ENCODE results near the gene HAUS8. TPM values are rescaled to one million over a fixed set of nuclear protein-coding genes. Genes with fewer than 3 reads are reported as not detected.

Gene HAUS8
- total RNA-seq, 1 donor from 2014 or later: 9.1 TPM

DNA sequence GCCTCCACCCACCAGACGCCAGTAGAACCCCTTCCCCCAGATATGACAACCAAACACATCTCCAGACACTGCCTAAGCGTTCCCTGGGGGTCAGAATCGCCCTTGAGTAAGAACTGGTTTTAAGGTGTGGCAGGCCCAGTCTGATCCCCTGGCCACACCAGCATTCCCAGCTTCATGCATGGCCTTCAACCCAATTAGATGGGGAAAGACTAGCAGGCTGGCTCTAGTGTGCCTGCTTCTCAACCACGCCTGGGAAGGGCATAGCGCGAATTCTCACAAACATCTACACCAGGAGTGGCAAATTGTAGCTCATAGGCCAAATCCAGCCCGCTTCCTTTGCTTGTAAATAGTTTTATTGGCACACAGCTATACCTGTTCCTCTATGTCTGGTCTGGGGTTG, 13.6 kb downstream of the HAUS8 start:
- no peak for DNase-seq
- Histone ChIP-seq H3K36me3 (peaks cover 28% of the 10 kb centered on the region), H3K4me1 (peaks cover under 1% of the 10 kb centered on the region), H3K9me3 (peaks cover 3% of the 10 kb centered on the region), H3K27me3 (ENCODE audit: low read depth) (no peaks in the 10 kb centered on the region), H3K4me3 (no peak overlapping the region), H3K27ac (no peak overlapping the region)
- TF ChIP-seq, protein P1, sequence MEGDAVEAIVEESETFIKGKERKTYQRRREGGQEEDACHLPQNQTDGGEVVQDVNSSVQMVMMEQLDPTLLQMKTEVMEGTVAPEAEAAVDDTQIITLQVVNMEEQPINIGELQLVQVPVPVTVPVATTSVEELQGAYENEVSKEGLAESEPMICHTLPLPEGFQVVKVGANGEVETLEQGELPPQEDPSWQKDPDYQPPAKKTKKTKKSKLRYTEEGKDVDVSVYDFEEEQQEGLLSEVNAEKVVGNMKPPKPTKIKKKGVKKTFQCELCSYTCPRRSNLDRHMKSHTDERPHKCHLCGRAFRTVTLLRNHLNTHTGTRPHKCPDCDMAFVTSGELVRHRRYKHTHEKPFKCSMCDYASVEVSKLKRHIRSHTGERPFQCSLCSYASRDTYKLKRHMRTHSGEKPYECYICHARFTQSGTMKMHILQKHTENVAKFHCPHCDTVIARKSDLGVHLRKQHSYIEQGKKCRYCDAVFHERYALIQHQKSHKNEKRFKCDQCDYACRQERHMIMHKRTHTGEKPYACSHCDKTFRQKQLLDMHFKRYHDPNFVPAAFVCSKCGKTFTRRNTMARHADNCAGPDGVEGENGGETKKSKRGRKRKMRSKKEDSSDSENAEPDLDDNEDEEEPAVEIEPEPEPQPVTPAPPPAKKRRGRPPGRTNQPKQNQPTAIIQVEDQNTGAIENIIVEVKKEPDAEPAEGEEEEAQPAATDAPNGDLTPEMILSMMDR (IDR thresholded peaks at IDR 0.05): no peak
- ATAC-seq: no peak
- intact Hi-C loops (cut with DNase I): loop anchor here (10.0 kb wide), 1 partner anchor 83 kb away; no protein-coding TSS in a partner anchor

DNA sequence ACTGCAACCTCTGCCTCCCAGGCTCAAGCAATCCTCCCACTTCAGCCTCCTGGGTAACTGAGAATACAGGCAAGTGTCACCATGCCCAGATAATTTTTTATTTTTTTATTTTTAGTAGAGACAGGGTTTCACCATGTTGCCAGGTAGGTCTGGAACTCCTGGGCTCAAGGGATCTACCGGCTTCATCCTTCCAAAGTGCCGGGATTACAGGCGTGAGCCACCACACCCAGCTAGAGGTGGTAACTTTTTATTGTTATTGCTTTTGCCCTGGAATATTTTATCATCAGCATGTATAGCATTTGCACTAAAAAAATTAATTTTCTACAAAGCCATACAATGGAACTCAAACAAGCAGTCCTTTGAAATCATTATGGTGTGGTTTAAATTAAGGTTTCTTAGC, 14.0 kb downstream of the HAUS8 start:
- Histone ChIP-seq H3K36me3 (peaks cover 27% of the 10 kb centered on the region), H3K9me3 (peaks cover 3% of the 10 kb centered on the region), H3K27ac (no peak overlapping the region), H3K4me1 (no peaks in the 10 kb centered on the region), H3K27me3 (ENCODE audit: low read depth) (no peaks in the 10 kb centered on the region), H3K4me3 (no peak overlapping the region)
- TF ChIP-seq, protein P1 (IDR thresholded peaks at IDR 0.05): no peak
- DNase-seq (no peak), ATAC-seq (no peak)
- intact Hi-C loops (cut with DNase I): loop anchor here (10.0 kb wide), 1 partner anchor 84 kb away; no protein-coding TSS in a partner anchor

DNA sequence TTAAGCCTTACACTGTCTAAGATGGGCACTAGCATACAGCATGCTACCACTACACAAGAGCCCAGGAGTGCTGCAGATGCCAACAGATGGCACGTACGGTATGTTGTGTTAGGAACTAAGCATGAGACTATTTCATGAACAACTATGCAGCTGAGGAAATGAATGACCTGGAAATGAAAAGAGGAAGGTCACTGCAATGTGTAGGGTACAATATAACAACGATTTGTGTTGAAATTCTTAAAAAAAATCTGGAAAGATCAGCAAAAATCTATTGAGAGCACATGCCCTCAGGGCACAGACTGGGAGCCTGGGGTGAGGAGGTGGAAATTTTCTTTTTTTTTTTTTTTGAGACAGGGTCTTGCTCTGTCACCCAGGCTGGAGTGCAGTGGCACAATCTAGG, 14.4 kb downstream of the HAUS8 start:
- intact Hi-C loops (cut with DNase I): loop anchor here (10.0 kb wide), 1 partner anchor 84 kb away; no protein-coding TSS in a partner anchor
- Histone ChIP-seq H3K36me3 (peaks cover 29% of the 10 kb centered on the region), H3K9me3 (peaks cover 3% of the 10 kb centered on the region), H3K4me3 (no peak overlapping the region), H3K4me1 (no peaks in the 10 kb centered on the region), H3K27ac (no peak overlapping the region), H3K27me3 (ENCODE audit: low read depth) (no peaks in the 10 kb centered on the region)
- DNase-seq (no peak), ATAC-seq (peak in 1 of 2 donors; percentile 29)
- TF ChIP-seq, protein P1 (IDR thresholded peaks at IDR 0.05): no peak

DNA sequence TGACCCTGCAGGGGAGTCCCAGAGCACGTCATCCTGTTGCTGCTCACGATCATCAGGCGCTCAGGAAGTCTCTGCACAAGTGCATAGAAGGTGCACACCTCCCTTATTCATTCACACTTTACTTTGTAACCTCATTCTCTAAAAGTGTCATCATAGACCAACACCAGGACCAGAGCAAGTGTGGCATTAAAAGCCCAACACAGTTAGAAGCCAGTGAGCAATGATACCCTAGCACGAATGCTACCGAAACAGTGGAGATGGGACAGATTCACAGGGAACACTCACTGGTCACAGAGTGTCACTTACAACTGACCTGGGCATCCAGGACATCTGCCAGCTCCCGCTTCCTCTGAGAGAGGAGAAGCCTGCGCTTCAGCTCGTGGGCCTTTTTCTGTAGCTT, 17.0 kb downstream of the HAUS8 start:
- no peaks in the 10 kb centered on the region for H3K27me3 ChIP-seq (ENCODE audit: low read depth)
- TF ChIP-seq, protein P1 (IDR thresholded peaks at IDR 0.05): no peak
- intact Hi-C loops (cut with DNase I): no loop called here
- H3K4me1 ChIP-seq: no peaks in the 10 kb centered on the region
- no peaks in the 10 kb centered on the region for H3K9me3 ChIP-seq
- peaks cover 47% of the 10 kb centered on the region for H3K36me3 ChIP-seq
- ATAC-seq (no peak), DNase-seq (no peak)
- H3K27ac ChIP-seq: no peak overlapping the region
- H3K4me3 ChIP-seq: no peak overlapping the region

DNA sequence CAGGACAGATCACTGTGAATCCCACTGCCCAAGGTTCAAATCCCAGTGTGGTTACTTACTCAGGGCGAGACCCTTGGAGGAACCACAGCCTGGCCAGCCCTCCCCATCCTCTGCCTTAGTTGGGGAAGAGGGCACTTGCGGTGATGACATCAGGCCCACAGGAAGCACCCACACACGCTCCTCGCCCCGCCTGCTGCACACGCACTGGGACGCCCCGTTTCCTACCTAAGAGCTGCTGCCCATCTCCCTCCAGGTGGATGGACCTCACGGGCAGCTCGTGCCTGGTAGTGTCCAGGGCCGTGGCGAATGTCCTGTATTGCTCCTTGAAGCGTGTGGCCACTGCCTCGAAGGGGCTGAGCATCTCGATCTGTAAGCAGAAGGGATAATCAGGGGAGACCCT, 19.6 kb downstream of the HAUS8 start:
- no peaks in the 10 kb centered on the region for H3K27me3 ChIP-seq (ENCODE audit: low read depth)
- intact Hi-C loops (cut with DNase I): no loop called here
- H3K27ac ChIP-seq: no peak overlapping the region
- TF ChIP-seq, protein P1 (IDR thresholded peaks at IDR 0.05): no peak
- H3K36me3 ChIP-seq: peaks cover 61% of the 10 kb centered on the region
- no peaks in the 10 kb centered on the region for H3K4me1 ChIP-seq
- H3K9me3 ChIP-seq: no peaks in the 10 kb centered on the region
- ATAC-seq (no peak), DNase-seq (no peak)
- no peak overlapping the region for H3K4me3 ChIP-seq

DNA sequence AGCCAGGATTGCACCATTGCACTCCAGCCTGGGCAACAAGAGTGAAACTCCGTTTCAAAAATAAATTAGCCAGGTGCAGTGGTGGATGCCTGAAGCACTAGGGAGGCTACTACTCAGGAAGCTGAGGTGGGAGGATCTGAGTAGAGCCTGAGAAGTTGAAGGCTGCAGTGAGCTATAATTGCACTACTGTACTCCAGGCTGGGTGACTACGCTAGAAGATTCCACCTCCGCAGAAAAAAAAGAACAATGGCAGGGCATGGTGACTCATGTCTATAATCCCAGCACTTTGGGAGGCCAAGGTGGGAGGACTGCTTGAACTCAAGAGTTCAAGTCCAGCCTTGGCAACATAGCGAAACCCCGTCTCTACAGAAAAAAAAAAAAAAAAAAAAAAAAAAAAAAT, 20.5 kb downstream of the HAUS8 start:
- H3K4me1 ChIP-seq: no peaks in the 10 kb centered on the region
- no peak overlapping the region for H3K27ac ChIP-seq
- H3K36me3 ChIP-seq: peaks cover 68% of the 10 kb centered on the region
- DNase-seq (no peak), ATAC-seq (no peak)
- intact Hi-C loops (cut with DNase I): no loop called here
- TF ChIP-seq, protein P1 (IDR thresholded peaks at IDR 0.05): no peak
- H3K4me3 ChIP-seq: no peak overlapping the region
- H3K9me3 ChIP-seq: no peaks in the 10 kb centered on the region
- H3K27me3 ChIP-seq (ENCODE audit: low read depth): no peaks in the 10 kb centered on the region

All from lower lobe of right lung (tissue), 2 donors.